ENCODE data around the gene HNRNPR. TPM values are rescaled to one million over a fixed set of nuclear protein-coding genes. Genes with fewer than 3 reads are reported as not detected.

The HNRNPR gene
- total RNA-seq, 1 experiment from 2014 or later = 300 TPM

GRCh38 chr1:23331713-23332112 lies 12.4 kb downstream of the HNRNPR start:
- POLR2A ChIA-PET (ENCODE audit: low non-redundant PET) = no interaction called here
- DNase-seq (ENCODE audit: low spot score) = no peak
- H3K9me3 ChIP-seq (ENCODE audit: low read depth, low read length, poor library complexity, severe bottlenecking) = no peaks in the 10 kb centered on the region
- no peak for TF ChIP-seq EZH2 (IDR thresholded peaks at IDR 0.05; ENCODE audit: borderline replicate concordance, low read depth, low read length, poor library complexity, severe bottlenecking)
- no peak for TF ChIP-seq CTCF (conservative IDR thresholded peaks at IDR 0.05; ENCODE audit: low read depth, low read length)
- H3K27ac ChIP-seq (ENCODE audit: low read depth, low read length, poor library complexity, severe bottlenecking) = no peak overlapping the region
- no peaks in the 10 kb centered on the region for H3K27me3 ChIP-seq (replicated peaks; ENCODE audit: insufficient read depth, low read depth, low read length, poor library complexity)
- BruUV-seq (replicated peaks) = no TSS peak
- H3K36me3 ChIP-seq (ENCODE audit: insufficient read depth, low read length, poor library complexity, severe bottlenecking) = peaks cover 98% of the 10 kb centered on the region
- intact Hi-C loops (cut with micrococcal nuclease; ENCODE audit: unreplicated experiment) = no loop called here
- CTCF ChIA-PET = no interaction called here
- H3K4me1 ChIP-seq (ENCODE audit: insufficient read depth, low read length, poor library complexity, severe bottlenecking) = no peaks in the 10 kb centered on the region
- H3K4me3 ChIP-seq (ENCODE audit: low read depth, low read length, poor library complexity, severe bottlenecking) = no peak overlapping the region

GRCh38 chr1:23330846-23331245 lies 13.2 kb downstream of the HNRNPR start:
- DNase-seq (ENCODE audit: low spot score) = no peak
- Histone ChIP-seq H3K27ac (ENCODE audit: low read depth, low read length, poor library complexity, severe bottlenecking) (no peak overlapping the region), H3K4me1 (ENCODE audit: insufficient read depth, low read length, poor library complexity, severe bottlenecking) (no peaks in the 10 kb centered on the region), H3K9me3 (ENCODE audit: low read depth, low read length, poor library complexity, severe bottlenecking) (no peaks in the 10 kb centered on the region), H3K4me3 (ENCODE audit: low read depth, low read length, poor library complexity, severe bottlenecking) (no peak overlapping the region), H3K27me3 (replicated peaks; ENCODE audit: insufficient read depth, low read depth, low read length, poor library complexity) (no peaks in the 10 kb centered on the region), H3K36me3 (ENCODE audit: insufficient read depth, low read length, poor library complexity, severe bottlenecking) (peaks cover 99% of the 10 kb centered on the region)
- intact Hi-C loops (cut with micrococcal nuclease; ENCODE audit: unreplicated experiment) = no loop called here
- CTCF ChIA-PET = no interaction called here
- no TSS peak for BruUV-seq (replicated peaks)
- TF ChIP-seq EZH2 (IDR thresholded peaks at IDR 0.05; ENCODE audit: borderline replicate concordance, low read depth, low read length, poor library complexity, severe bottlenecking) = no peak
- TF ChIP-seq CTCF (conservative IDR thresholded peaks at IDR 0.05; ENCODE audit: low read depth, low read length) = no peak
- POLR2A ChIA-PET (ENCODE audit: low non-redundant PET) = no interaction called here

DNA sequence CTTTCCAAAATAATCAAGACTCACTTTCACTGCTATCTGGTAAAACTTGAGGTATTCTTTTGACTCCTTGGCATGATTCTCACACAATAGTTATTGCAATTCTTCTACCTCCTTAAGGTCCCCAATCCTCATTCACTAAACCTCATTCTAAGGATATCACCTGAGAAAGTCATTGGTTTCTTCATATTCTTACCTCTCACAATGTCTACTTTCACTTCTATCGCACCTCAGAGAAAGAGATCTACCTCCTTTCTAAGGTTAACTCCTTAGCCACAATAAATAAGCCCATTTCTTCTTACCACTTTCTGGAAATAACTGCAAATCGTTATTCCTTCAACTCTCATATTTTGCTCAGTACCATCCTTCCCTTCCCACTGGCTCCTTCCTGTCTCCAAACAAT lies 18.7 kb downstream of the HNRNPR start:
- peaks cover 89% of the 10 kb centered on the region for H3K36me3 ChIP-seq (ENCODE audit: insufficient read depth, low read length, poor library complexity, severe bottlenecking)
- no peaks in the 10 kb centered on the region for H3K27me3 ChIP-seq (replicated peaks; ENCODE audit: insufficient read depth, low read depth, low read length, poor library complexity)
- no peak overlapping the region for H3K27ac ChIP-seq (ENCODE audit: low read depth, low read length, poor library complexity, severe bottlenecking)
- BruUV-seq (replicated peaks) = no TSS peak
- H3K4me1 ChIP-seq (ENCODE audit: insufficient read depth, low read length, poor library complexity, severe bottlenecking) = no peaks in the 10 kb centered on the region
- CTCF ChIA-PET = interaction anchor here (0.5 kb wide), 1 partner anchor 1049 kb away, joined by 3 read pairs; no protein-coding TSS in a partner anchor
- POLR2A ChIA-PET (ENCODE audit: low non-redundant PET) = no interaction called here
- TF ChIP-seq CTCF (conservative IDR thresholded peaks at IDR 0.05; ENCODE audit: low read depth, low read length) (no peak), EZH2 (IDR thresholded peaks at IDR 0.05; ENCODE audit: borderline replicate concordance, low read depth, low read length, poor library complexity, severe bottlenecking) (no peak)
- H3K9me3 ChIP-seq (ENCODE audit: low read depth, low read length, poor library complexity, severe bottlenecking) = no peaks in the 10 kb centered on the region
- H3K4me3 ChIP-seq (ENCODE audit: low read depth, low read length, poor library complexity, severe bottlenecking) = no peak overlapping the region
- intact Hi-C loops (cut with micrococcal nuclease; ENCODE audit: unreplicated experiment) = no loop called here
- DNase-seq (ENCODE audit: low spot score) = no peak
